ENCODE results near the gene CALU.

Gene CALU

DNA sequence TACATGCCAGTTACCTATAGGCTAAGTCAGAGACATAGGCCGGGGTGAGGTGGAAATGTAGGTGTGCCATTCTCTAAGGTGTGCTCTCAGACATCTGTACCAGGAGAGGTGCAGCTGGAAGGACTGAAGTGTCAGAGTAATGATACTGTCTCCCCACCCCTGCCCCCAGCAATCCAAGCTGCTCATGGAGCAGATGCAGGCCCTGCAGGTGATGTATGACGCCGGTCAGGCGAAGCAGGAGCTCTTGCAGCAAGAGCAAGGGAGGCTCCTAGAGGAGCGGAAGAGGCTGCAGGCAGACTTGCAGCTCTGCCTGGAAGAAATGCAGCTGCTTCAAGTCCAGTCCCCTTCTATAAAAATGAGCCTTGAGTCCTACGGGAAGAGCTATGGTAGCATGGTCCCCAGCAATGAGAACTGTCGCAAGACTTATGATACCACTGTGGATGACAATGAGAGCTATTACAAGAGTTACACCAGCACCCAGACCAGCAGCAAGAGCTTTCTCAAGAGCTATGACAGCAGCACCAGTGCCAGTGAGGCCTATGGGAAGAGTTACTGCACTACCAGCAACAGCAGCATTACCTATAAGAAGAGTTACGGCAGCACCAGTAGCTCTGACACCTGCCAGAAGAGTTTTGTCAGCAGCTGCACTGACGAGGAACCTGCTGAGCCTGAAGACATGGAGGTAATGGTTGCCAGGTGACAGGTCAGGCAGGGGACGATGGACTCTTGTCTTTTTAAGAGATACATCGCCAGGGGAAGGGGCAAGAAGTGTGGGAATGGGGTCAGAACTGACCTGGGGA, 72.7 kb downstream of the CALU start:
- no peak for DNase-seq (ENCODE audit: low read depth in 2 of 2)

DNA sequence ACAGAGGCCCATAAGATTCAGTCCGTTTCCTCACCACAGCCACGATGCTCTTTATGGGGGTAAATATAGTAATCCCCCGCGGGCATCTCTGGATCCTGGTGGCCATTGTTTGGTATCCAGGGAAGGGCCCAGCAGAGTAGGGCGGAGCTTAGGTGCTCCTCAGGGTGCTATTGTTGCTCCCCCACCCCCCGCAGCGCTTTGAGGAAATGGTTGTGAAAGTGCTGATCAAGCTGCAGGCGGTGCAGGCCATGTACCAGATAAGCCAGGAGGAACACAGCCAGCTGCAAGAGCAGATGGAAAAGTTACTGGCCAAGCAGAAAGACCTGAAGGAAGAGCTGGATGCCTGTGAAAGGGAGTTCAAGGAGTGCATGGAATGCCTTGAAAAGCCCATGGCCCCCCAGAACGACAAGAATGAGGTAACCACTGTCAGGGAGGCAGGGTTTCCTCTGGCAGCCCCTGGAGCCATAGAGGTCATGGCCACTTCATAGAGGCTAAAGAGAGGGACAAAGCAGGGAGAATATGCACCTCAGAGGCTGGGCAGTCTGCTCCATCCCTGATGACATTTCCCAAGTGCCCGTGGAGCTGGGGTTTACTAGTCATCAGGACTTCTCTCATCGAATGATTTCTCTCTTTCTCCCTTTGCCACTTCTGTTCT, 73.5 kb downstream of the CALU start:
- DNase-seq (ENCODE audit: low read depth in 2 of 2), result no peak

DNA sequence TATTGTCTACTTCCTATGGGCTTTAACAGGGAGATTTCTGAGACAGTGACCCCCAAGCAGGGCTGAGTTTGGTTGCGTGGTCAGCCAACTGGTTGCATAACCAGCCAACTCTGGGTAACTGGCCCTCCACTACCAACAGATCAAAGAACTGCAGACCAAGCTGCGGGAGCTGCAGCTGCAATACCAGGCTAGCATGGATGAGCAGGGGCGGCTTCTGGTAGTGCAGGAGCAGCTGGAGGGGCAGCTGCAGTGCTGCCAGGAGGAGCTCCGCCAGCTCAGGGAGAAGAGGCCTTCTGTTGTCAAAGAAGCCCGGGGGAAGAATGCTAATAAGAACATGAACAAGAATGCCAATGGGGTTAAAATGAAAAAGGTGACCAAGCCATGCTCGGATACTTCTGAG, 75.3 kb downstream of the CALU start:
- DNase-seq (ENCODE audit: low read depth in 2 of 2), result no peak

DNA sequence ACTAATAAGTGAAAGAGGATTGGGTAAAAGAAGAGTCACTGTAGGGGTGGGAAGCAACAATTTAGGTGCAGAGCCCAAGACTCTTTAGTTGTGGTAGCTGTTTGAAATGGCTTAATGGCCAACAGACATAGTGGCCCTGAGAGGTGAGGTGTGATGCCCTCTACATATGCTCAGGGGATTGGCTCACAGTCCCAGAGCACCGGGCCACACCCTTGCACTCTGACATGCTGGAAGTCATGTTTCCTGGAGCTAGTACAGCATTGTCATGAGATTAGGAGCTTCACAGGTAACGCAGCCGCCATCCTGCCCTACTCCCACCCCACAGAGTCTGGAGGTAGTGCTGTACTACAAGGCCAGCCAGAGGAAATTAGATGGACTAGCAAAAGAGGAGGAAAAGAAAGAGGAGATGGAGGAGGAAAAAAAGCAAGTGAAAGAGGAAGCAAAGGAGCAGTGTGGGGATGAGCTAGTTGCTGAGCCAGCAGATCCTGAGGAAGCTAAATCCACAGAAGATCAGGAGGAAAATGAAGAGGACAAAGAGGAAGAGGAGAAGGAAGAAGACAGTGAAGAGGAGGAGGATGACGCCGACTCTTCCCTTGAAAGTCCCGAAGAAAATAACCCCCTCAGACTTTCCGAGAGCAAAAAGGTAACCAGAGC, 76.3 kb downstream of the CALU start:
- no peak for DNase-seq (ENCODE audit: low read depth in 2 of 2)

DNA sequence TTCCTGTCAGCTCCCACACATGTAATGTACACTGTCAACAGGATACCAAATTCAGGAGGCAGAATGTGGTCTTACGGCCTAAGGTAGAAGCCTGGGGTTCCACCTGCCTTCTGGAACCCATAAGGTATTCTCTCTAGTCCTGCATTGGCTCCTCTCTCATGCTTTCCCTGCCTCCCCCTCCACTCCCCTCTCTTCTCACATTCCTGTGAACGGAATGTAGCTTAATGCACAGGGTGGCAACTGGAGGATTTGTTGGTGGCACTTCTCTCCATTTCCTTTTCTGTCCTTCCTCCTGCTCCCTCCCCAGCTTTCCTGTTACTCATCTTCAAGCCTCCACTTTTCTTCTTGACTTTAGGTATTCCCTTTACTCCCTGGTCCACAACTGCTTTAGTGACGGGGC, 79.5 kb downstream of the CALU start:
- no peak for DNase-seq (ENCODE audit: low read depth in 2 of 2)
